ENCODE results near the gene HLA-DRA. TPM values are rescaled to one million over a fixed set of nuclear protein-coding genes. Genes with fewer than 3 reads are reported as not detected.

Gene HLA-DRA
- total RNA-seq, 1 donor from 2014 or later, result 0.38 TPM

DNA sequence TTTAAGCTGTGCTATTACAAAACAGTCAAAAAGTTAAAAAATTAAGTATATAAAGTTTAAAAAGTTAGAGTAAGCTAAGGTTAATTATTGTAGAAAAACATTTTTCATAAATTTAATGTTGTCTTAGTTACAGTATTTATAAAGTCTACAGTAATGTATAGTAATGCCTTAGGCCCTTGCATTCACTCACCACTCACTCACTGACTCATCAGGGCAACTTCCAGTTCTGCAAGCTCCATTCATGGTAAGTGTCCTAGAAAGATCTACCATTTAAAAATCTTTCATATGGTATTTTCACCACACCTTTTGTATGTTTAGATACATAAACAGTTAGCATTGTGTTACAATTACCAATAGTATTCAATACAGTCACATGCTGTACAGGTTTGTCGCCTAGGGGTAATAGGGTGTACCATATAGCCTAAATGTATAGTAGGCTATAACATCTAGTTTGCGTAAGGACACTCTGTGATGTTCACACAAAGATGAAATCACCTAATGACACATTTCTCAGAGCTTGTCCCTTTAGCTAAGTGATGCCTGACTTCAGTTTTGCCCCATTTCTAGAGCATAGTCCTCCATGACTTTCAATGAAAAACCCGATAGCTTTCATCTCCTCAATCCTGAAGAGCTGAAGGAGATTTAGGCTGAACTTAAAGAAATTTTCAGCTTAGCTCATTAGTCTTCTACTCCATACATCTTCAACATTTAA, 14.9 kb upstream of the HLA-DRA start:
- no peak for DNase-seq (ENCODE audit: low read depth)
- no peak for TF ChIP-seq CTCF (IDR thresholded peaks at IDR 0.05; ENCODE audit: insufficient read depth, low read length, poor library complexity, severe bottlenecking)
- Histone ChIP-seq H3K4me3 (ENCODE audit: low read depth, low read length) (no peak overlapping the region), H3K36me3 (ENCODE audit: control insufficient read depth, insufficient read depth, low read length) (no peaks in the 10 kb centered on the region), H3K27me3 (ENCODE audit: control insufficient read depth, insufficient read depth, low read length) (no peaks in the 10 kb centered on the region)

DNA sequence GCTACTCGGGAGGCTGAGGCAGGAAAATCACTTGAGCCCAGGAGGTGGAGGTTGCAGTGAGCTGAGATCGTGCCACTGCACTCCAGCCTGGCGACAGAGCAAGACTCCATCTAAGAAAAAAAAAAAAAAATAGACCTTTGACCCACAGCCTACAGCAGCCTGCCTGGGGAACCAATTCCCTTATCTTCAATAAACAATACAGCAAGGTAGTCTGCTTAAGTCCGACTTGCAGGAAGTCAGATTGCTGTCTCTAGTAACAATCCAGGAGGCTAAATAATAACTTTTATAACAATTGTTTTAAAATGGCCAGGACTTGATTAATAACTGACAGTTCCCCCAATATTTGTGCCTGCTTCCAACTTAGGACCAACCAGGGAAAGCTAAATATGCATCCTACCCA, 13.3 kb upstream of the HLA-DRA start:
- no peak for TF ChIP-seq CTCF (IDR thresholded peaks at IDR 0.05; ENCODE audit: insufficient read depth, low read length, poor library complexity, severe bottlenecking)
- Histone ChIP-seq H3K4me3 (ENCODE audit: low read depth, low read length) (no peak overlapping the region), H3K36me3 (ENCODE audit: control insufficient read depth, insufficient read depth, low read length) (no peaks in the 10 kb centered on the region), H3K27me3 (ENCODE audit: control insufficient read depth, insufficient read depth, low read length) (no peaks in the 10 kb centered on the region)
- DNase-seq (ENCODE audit: low read depth), result no peak

DNA sequence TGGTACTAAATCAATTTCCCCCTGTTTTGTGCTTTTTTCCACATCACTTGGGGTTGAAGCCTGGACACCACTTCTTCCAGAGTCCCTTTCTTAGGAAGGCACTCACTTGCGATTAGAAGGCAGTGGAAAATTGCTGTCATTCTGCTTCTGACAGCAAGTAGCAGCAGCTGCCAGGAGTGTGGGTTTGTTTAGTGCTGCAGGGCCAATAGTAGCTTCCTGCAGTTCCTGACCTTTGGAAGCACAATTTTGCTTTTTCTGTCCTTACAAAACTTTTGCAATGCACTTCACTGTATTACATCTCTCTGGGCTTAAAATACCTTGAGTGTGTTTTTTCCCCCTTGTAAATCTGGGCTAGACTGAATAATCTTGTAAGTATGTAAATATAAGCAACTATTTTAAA, 12.5 kb upstream of the HLA-DRA start:
- DNase-seq (ENCODE audit: low read depth), result no peak
- Histone ChIP-seq H3K36me3 (ENCODE audit: control insufficient read depth, insufficient read depth, low read length) (no peaks in the 10 kb centered on the region), H3K4me3 (ENCODE audit: low read depth, low read length) (no peak overlapping the region), H3K27me3 (ENCODE audit: control insufficient read depth, insufficient read depth, low read length) (no peaks in the 10 kb centered on the region)
- no peak for TF ChIP-seq CTCF (IDR thresholded peaks at IDR 0.05; ENCODE audit: insufficient read depth, low read length, poor library complexity, severe bottlenecking)

DNA sequence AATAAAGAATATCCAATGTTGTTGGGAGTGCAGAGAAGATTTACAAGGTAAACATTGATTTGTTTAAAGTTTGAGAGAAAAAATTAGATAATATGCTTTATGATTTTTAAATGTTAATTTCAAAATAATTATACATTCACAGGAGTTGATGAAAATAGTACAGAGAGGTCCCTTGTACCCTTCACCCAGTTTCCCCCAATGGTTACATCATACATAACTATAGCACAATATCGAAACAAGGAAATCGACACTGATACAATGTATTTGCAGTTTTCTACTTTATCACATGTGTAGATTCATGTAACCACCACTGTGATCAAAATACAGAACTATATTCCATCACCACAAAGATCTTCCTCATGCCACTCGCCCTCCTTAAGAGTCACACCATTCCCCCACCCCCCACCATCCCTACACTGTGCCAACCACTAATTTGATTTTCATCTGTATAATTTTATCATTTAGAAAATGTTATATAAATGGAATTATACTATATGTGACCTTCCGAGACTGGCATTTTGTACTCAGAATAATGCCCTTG, 11.7 kb upstream of the HLA-DRA start:
- H3K4me3 ChIP-seq (ENCODE audit: low read depth, low read length), result no peak overlapping the region
- H3K27me3 ChIP-seq (ENCODE audit: control insufficient read depth, insufficient read depth, low read length), result no peaks in the 10 kb centered on the region
- H3K36me3 ChIP-seq (ENCODE audit: control insufficient read depth, insufficient read depth, low read length), result no peaks in the 10 kb centered on the region
- DNase-seq (ENCODE audit: low read depth), result no peak
- TF ChIP-seq CTCF (IDR thresholded peaks at IDR 0.05; ENCODE audit: insufficient read depth, low read length, poor library complexity, severe bottlenecking), result no peak

DNA sequence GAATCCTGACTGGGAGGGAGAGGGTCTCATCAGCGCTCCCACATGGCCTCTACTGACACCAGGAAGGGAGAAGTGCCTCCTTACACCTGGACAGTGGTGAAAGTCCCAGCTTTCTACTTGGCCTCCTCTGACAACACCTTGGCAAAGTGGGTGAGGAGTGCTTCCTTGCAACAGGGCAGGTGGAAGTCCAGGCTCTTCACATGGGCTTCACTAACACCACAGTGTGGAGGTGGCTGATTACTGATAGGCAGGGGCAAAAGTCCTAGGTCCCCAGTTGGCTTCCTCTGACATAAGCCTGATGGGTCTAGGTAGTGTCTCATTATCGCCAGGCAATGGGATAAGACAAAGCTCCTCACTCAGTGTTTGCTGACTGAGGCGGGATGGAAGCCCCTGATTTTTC, 9.5 kb upstream of the HLA-DRA start:
- Histone ChIP-seq H3K27me3 (ENCODE audit: control insufficient read depth, insufficient read depth, low read length) (peaks cover 2% of the 10 kb centered on the region), H3K4me3 (ENCODE audit: low read depth, low read length) (no peak overlapping the region), H3K36me3 (ENCODE audit: control insufficient read depth, insufficient read depth, low read length) (no peaks in the 10 kb centered on the region)
- no peak for TF ChIP-seq CTCF (IDR thresholded peaks at IDR 0.05; ENCODE audit: insufficient read depth, low read length, poor library complexity, severe bottlenecking)
- DNase-seq (ENCODE audit: low read depth), result no peak

GRCh38 chr6:32431142-32431541, 8.5 kb upstream of the HLA-DRA start:
- TF ChIP-seq CTCF (IDR thresholded peaks at IDR 0.05; ENCODE audit: insufficient read depth, low read length, poor library complexity, severe bottlenecking), result no peak
- Histone ChIP-seq H3K27me3 (ENCODE audit: control insufficient read depth, insufficient read depth, low read length) (peaks cover 2% of the 10 kb centered on the region), H3K36me3 (ENCODE audit: control insufficient read depth, insufficient read depth, low read length) (no peaks in the 10 kb centered on the region), H3K4me3 (ENCODE audit: low read depth, low read length) (no peak overlapping the region)
- DNase-seq (ENCODE audit: low read depth), result no peak

Measured in kidney epithelial cell (primary cell).